ENCODE data around the gene STEAP2. TPM values are rescaled to one million over a fixed set of nuclear protein-coding genes. Genes with fewer than 3 reads are reported as not detected.

STEAP2 gene
- total and polyA plus RNA-seq, 2 donors (not counting 3 experiments of a cell fraction or from before 2014, with no cell fraction given) = 4.2 to 4.6 TPM

DNA sequence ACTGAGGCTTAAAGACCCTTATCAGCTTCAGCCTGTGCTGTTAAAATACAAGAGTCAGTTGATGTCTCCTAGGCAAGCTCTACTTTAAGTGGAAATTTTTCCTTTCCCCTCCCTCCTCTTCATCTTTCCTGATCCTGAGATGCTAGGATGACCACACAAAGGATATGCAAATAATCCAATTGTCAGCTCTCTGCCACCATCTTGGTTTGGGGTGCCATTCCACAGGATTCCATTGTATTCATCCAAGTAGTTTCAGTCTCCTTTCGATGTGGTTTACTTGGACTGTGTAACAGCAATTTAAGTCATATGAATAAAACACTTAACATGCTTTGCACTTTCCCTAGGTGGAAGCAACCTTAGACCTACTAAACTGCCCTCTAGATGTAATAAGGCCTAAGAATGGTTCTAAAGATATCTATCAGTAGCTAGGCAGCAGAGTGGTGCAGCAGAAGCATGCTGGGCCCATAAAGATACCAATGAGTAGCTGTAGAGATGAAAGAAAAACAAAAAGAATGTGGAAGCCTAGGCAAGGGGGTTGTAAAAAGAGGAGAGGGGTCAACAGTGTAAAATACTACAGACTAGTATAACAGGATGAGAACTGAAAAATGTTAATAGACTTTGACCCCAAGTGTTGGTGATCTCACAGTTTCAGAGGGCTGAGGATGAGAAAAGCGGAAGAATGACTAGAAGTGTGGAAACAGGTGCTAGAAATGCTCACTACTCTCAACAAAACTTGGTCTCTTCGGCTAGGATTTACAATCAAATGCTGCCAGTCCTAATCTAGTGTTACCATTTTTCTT, 31.0 kb downstream of the STEAP2 start:
- intact Hi-C loops (cut with micrococcal nuclease) (no loop called here), dilution Hi-C loops (cut with MboI; ENCODE audit: extremely low pct_ligation_motif_present, low sequenced_read_pairs) (no loop called here)
- DNase-seq (ENCODE audit: low read depth, low spot score) (no peak), FAIRE-seq (no peak)
- Histone ChIP-seq H3K36me3 (ENCODE audit: control insufficient read depth in 2 of 2, extremely low read depth in 1 of 2, insufficient read depth in 2 of 2, low read length in 2 of 2) (no peaks in the 10 kb centered on the region), H3K9me3 (replicated peaks; ENCODE audit: control insufficient read depth, insufficient read depth, low read length) (no peaks in the 10 kb centered on the region), H3K27me3 (ENCODE audit: control insufficient read depth in 2 of 2, insufficient read depth in 2 of 2, low read length in 2 of 2) (no peaks in the 10 kb centered on the region), H4K20me1 (replicated peaks; ENCODE audit: control insufficient read depth, extremely low read depth, insufficient read depth, low read length) (no peaks in the 10 kb centered on the region), H3K9me1 (replicated peaks; ENCODE audit: control insufficient read depth, extremely low read depth, insufficient read depth, low read length) (no peaks in the 10 kb centered on the region), H3K4me2 (ENCODE audit: insufficient read depth, low read length) (no peak overlapping the region), H2AFZ (ENCODE audit: low read depth, low read length) (no peak overlapping the region), H3K79me2 (ENCODE audit: control insufficient read depth, insufficient read depth, low read length) (no peaks in the 10 kb centered on the region), H3K4me3 (replicated peaks in 1 of 3; ENCODE audit: insufficient read depth in 1 of 3, low read depth in 1 of 3, low read length in 3 of 3) (no peak overlapping the region), H3K27ac (ENCODE audit: insufficient read depth, low read depth, low read length) (no peak overlapping the region), H3K4me1 (ENCODE audit: control insufficient read depth, extremely low read depth, insufficient read depth, low read length) (peaks cover 9% of the 10 kb centered on the region), H3K9ac (replicated peaks; ENCODE audit: extremely low read depth, insufficient read depth, low read length) (no peak overlapping the region)
- ChIA-PET POLR2A (no interaction called here), CTCF (interaction anchor here (1.8 to 2.1 kb wide), 3 partner anchors 31 to 185 kb away, joined by 5 to 7 read pairs (median 7); partner anchors contain the start of genes STEAP1 and STEAP2)
- BruUV-seq (replicated peaks) = no TSS peak
- TF ChIP-seq MYC (IDR thresholded peaks at IDR 0.05; ENCODE audit: low read depth, low read length) = no peak
- no peak for TF ChIP-seq POLR2A (IDR thresholded peaks at IDR 0.05; ENCODE audit: low read depth, low read length)
- no peak for TF ChIP-seq FOS (IDR thresholded peaks at IDR 0.05; ENCODE audit: borderline replicate concordance, insufficient read depth, low read length)
- TF ChIP-seq MAX (IDR thresholded peaks at IDR 0.05; ENCODE audit: insufficient read depth, insufficient read length) = no peak
- no peak for TF ChIP-seq EZH2 (IDR thresholded peaks at IDR 0.05; ENCODE audit: borderline replicate concordance, low read depth, low read length, severe bottlenecking)
- TF ChIP-seq, protein P1, sequence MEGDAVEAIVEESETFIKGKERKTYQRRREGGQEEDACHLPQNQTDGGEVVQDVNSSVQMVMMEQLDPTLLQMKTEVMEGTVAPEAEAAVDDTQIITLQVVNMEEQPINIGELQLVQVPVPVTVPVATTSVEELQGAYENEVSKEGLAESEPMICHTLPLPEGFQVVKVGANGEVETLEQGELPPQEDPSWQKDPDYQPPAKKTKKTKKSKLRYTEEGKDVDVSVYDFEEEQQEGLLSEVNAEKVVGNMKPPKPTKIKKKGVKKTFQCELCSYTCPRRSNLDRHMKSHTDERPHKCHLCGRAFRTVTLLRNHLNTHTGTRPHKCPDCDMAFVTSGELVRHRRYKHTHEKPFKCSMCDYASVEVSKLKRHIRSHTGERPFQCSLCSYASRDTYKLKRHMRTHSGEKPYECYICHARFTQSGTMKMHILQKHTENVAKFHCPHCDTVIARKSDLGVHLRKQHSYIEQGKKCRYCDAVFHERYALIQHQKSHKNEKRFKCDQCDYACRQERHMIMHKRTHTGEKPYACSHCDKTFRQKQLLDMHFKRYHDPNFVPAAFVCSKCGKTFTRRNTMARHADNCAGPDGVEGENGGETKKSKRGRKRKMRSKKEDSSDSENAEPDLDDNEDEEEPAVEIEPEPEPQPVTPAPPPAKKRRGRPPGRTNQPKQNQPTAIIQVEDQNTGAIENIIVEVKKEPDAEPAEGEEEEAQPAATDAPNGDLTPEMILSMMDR (IDR thresholded peaks at IDR 0.05; ENCODE audit: extremely low read depth in 1 of 2, insufficient read depth in 1 of 2, low read depth in 1 of 2, low read length in 2 of 2) = no peak
- TF ChIP-seq JUN (IDR thresholded peaks at IDR 0.05; ENCODE audit: borderline replicate concordance, insufficient read depth, insufficient read length, low read depth) = no peak
- TF ChIP-seq POLR2AphosphoS5 (IDR thresholded peaks at IDR 0.05; ENCODE audit: insufficient read depth, low read depth, low read length) = no peak
- TF ChIP-seq GATA2 (IDR thresholded peaks at IDR 0.05; ENCODE audit: insufficient read depth, insufficient read length, low read depth, low read length) = no peak
